Stimulated activated CD8-positive, alpha-beta memory T cell treated with anti-CD3 and anti-CD28 coated beads, Interleukin-2, amount 100 ng/mL, for 1 hour (primary cell): ENCODE results near the gene GTF3C5.
"Not testable (repeated sequence)": the region's sequence is repeated elsewhere in the genome, so short reads cannot be mapped to it uniquely, and the experiment has no call there.

Experiments used
- DNase-seq, 2 donors: peaks; one replicate each; pipeline ENCODE4 v3.0.0-alpha.2; 2020; ENCODE audit warnings: low read depth in 2 of 2

GTF3C5 gene

DNA sequence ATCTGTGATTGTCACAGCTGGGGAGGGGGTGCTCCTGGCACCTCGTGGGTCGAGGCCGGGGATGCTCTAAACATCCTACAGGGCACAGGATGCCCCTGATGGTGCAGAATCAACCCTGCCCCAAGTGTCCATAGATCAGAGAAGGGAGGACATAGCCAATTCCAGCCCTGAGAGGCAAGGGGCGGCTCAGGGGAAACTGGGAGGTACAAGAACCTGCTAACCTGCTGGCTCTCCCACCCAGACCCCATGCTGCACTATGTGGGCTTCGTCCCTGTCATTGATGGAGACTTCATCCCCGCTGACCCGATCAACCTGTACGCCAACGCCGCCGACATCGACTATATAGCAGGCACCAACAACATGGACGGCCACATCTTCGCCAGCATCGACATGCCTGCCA is 37.6 kb downstream of the GTF3C5 start:
- not testable (repeated sequence) for DNase-seq

DNA sequence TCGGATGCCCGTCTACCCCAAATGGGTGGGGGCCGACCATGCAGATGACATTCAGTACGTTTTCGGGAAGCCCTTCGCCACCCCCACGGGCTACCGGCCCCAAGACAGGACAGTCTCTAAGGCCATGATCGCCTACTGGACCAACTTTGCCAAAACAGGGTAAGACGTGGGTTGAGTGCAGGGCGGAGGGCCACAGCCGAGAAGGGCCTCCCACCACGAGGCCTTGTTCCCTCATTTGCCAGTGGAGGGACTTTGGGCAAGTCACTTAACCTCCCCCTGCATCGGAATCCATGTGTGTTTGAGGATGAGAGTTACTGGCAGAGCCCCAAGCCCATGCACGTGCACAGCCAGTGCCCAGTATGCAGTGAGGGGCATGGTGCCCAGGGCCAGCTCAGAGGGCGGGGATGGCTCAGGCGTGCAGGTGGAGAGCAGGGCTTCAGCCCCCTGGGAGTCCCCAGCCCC is 39.7 kb downstream of the GTF3C5 start:
- DNase-seq: not testable (repeated sequence)

DNA sequence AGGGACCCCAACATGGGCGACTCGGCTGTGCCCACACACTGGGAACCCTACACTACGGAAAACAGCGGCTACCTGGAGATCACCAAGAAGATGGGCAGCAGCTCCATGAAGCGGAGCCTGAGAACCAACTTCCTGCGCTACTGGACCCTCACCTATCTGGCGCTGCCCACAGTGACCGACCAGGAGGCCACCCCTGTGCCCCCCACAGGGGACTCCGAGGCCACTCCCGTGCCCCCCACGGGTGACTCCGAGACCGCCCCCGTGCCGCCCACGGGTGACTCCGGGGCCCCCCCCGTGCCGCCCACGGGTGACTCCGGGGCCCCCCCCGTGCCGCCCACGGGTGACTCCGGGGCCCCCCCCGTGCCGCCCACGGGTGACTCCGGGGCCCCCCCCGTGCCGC is 40.2 kb downstream of the GTF3C5 start:
- not testable (repeated sequence) for DNase-seq

DNA sequence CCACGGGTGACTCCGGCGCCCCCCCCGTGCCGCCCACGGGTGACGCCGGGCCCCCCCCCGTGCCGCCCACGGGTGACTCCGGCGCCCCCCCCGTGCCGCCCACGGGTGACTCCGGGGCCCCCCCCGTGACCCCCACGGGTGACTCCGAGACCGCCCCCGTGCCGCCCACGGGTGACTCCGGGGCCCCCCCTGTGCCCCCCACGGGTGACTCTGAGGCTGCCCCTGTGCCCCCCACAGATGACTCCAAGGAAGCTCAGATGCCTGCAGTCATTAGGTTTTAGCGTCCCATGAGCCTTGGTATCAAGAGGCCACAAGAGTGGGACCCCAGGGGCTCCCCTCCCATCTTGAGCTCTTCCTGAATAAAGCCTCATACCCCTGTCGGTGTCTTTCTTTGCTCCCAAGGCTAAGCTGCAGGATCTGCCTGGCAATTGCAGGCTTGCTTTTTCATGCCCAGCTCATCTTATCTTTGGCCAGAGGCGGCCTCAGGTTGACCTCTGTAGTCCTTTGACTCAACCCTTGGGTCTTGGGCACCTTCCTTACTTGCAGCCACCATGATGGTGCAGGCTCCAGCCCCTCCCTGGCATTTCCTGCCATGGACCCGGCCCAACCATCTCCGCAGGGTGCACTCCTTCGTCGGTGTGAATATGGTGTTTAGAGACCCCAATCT is 40.8 kb downstream of the GTF3C5 start:
- no peak for DNase-seq

DNA sequence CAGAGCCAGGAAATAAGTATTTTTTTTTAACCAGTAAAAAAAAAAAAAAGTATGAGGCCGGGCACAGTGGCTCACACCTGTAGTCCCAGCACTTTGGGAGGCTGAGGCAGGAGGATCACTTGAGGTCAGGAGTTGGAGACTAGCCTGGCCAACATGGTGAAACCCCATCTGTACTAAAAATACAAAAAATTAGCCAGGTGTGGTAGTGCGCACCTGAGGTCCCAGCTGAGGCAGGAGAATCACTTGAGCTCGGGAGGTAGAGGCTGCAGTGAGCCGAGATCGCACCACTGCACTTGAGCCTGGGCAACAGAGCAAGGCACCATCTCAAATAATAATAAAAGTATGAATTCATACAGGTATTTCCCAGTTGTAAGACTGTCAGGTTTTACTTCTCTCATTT is 41.4 kb downstream of the GTF3C5 start:
- not testable (repeated sequence) for DNase-seq

DNA sequence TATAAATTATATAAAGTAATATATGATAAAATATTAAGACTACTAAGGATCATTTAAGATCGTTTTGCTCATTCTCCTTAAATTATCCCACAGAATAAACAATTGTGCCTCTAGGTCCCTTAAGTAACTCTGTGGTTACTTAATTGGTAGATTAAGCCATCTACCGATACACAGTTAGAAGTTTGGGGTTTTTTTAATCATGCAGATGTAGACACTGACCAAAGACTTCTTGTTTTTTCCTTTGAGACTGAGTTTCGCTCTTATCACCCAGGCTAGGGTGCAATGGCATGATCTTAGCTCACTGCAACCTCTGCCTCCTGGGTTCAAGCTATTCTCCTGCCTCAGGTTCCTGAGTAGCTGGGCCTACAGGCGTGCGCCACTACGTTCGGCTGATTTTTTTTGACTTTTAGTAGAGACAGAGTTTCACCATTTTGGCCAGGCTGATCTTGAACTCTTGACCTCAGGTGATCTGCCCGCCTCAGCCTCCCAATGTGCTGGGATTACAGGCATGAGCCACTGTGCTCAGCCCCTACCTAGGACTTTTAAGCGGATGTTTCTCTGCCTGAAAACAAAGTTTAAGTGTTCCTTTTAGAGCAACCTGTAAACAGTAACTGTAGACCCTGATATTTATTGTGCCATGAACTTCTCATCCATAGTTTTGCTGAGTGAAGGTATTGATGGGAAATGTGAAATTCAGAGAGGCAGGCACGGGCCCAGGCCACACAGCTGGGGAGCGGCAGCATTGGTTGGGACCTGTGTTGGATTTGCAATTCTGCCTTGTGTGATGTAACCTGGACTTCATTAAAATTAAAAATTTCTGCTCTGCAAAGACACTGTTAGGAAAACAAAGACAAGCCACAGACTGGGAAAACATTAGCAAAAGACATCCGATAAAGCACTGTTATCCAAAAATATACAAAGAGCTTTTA is 42.6 kb downstream of the GTF3C5 start:
- no peak for DNase-seq

DNA sequence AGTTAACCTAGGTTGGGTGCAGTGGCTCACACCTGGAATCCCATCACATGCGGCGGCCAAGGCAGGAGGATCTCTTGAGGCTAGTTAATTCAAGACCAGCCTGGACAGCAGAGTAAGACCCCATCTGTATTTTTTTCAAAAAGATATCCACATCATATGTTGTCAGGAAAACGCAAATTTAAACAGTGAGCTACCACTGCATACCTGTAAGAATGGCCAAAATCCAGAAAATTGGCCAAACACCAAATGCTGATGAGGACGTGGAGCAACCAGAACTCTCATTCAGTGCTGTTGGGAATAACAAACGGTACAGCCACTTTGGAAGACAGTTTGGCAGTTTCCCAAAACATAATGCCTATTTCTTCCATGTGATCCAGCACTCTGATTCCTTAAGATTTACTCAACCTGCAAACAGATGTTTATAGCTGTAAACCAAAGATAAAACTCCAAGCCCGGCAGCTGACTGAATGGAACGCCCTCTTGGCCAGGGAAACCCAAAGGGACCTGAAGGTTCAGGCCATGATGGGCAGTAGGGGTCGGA is 43.4 kb downstream of the GTF3C5 start:
- DNase-seq: no peak

DNA sequence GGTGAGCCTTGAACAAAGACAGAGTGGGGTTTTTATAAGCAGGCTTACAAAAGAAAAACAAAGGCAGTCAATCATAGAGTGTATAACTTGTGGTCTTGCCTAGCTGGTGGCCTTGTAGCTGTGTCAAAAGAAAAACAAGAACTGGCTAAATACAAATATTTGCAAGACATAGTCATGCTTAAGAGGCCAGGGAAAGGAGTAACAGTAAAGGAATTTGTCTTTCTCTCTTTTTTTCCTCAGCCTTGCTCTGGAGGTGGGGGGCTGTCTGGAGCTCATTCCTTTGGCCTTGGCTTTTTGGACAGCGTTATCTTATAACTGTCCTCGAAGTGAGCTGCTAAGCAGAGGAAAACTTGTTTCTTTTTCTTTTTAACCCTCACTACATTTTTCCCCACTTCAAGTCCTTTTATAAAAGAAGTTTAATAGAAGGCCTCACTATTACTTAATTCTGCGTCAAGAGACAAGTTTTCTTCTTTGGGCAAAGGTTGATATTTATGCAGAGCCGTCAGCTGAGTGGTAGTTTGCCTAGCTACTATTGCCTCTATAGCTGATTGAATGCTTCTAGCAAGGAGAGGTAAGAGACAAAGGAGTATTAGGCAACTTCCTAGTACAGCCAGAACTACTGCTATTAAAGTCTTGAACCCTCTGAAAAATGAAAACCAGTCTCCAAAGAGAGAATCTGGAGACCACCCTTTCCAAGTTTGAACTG is 45.3 kb downstream of the GTF3C5 start:
- no peak for DNase-seq

DNA sequence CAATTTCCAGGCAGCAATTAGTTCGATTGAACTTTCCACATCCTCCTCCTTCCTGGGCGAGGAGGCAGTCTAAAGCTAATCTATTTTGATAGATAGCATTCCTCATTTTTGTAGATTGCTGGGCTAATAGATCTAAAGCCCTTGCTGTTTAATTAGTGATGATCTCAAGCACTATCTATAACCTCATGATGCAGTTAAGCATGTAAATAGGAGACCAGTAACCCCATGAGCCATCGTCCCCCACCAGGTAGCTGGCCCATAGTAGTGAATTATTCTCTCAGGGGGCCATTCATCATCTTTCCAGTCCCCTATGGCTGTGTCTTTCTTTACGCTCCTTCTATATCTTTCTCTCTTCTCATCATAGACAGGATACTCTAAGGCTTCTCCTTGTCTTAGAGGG is 45.9 kb downstream of the GTF3C5 start:
- DNase-seq: no peak

DNA sequence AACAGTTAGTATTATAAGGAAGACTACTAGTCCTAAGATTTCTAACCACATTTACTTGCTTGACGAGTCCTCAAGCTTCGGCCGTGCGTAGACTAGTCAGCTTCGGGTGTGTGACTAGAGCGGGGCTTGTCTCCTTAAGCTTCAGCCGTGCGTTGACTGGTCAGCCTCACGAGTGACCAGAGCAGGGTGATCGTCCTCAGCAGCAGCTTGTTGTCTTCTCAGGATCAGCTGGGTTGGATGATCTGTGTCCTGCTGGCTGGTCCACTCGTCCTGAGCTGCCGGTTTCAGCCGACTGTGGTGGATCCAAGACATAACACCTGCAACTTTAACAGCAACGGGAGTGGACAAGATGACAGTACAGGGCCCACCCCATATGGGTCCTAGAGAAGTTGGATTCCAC is 47.7 kb downstream of the GTF3C5 start:
- DNase-seq: no peak

DNA sequence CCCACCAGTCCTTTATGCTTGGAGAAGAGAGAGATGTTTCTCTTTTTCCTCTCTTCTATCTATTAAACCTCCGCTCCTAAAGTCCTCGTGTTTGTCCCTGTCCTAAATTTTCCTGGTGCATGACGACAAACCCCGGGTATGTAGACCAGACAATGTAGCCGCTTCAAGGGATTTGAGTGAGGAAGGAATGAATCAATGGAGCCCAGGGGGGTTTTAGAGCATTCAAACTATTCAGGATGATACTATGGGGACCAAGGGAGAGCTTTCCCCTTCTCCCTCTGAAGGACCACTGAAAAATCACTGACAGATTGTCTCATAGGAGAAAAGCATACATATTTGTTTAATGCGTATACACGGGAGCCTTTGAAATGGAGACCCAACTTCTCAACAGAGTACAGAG is 49.4 kb downstream of the GTF3C5 start:
- DNase-seq: no peak

DNA sequence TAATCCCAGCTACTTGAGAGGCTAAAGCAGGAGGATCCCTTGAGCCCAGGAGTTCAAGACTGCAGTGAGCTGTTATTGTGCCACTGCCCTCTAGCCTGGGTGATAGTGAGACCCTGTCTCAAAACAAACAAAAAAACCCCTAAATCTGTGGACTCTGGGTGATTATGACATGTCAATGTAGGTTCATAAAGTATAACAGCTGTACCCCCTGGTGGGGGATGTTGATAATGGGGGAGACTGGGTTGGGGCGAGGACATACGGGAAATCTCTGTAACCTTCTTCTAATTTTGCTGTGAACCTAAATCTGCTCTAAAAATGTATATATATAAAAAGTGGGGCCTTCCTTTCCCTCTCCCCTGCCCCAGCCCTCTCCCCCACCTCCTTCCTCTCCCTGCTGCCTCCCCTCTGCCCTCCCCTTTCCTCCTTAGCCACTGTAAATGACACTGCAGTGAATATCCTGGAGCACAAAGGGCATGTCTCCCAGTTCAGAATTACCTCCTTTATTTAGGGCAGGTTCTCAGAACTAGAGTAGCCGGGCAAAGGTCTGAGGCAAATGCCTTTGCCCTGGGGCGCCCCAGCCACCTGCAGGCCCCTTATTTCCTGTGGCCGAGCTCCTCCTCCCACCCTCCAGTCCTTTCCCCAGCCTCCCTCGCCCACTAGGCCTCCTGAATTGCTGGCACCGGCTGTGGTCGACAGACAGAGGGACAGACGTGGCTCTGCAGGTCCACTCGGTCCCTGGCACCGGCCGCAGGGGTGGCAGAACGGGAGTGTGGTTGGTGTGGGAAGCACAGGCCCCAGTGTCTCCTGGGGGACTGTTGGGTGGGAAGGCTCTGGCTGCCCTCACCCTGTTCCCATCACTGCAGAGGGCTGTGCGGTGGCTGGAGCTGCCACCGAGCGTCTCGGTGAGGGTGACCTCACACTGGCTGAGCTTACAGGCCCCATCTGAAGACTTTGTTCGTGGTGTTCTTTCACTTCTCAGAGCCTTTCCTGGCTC is 50.3 kb downstream of the GTF3C5 start:
- DNase-seq: not testable (repeated sequence)

DNA sequence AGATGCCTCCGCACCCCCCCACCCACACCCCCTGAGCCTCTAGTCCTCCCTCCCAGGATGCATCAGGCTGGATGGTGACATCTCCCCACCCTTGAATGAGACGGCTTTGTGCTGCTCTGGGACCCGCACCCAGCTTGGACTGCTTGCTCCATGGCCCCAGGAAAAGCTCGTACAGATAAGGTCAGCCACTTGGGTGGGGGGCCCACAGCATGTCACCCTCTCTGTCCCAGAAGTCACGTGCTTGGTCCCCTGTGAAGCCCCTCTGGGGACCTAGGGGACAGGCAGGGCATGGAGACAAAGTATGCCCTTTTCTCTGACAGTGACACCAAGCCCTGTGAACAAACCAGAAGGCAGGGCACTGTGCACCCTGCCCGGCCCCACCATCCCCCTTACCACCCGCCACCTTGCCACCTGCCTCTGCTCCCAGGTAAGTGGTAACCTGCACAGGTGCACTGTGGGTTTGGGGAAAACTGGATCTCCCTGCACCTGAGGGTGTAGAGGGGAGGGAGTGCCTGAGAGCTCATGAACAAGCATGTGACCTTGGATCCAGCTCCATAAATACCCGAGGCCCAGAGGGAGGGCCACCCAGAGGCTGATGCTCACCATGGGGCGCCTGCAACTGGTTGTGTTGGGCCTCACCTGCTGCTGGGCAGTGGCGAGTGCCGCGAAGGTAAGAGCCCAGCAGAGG is 51.3 kb downstream of the GTF3C5 start:
- not testable (repeated sequence) for DNase-seq

DNA sequence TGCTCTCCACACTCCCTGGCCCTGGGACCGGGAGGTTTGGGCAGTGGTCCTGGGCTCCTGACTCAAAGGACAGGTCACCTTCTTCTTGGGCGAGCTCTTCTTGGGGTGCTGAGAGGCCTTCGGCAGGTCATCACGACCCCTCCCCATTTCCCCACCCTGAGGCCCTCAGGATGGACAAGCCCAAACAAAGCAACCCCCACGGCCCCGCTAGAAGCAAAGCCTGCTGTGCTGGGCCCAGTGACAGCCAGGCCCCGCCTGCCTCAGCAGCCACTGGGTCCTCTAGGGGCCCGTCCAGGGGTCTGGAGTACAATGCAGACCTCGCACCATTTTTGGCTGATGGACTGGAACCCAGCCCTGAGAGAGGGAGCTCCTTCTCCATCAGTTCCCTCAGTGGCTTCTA is 52.9 kb downstream of the GTF3C5 start:
- not testable (repeated sequence) for DNase-seq

DNA sequence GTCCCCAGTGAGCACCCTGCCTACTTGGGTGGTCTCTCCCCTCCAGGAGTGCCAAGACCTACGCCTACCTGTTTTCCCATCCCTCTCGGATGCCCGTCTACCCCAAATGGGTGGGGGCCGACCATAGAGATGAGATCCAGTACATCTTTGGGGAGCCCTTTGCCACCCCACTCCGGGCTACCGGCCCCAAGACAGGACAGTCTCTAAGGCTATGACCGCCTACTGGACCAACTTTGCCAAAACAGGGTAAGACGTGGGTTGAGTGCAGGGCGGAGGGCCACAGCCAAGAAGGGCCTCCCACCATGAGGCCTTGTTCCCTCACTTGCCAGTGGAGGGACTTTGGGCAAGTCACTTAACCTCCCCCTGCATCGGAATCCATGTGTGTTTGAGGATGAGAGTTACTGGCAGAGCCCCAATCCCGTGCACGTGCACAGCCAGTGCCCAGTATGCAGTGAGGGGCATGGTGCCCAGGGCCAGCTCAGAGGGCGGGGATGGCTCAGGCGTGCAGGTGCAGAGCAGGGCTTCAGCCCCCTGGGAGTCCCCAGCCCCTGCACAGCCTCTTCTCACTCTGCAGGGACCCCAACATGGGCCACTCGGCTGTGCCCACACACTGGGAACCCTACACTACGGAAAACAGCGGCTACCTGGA is 55.5 kb downstream of the GTF3C5 start:
- DNase-seq: not testable (repeated sequence)

DNA sequence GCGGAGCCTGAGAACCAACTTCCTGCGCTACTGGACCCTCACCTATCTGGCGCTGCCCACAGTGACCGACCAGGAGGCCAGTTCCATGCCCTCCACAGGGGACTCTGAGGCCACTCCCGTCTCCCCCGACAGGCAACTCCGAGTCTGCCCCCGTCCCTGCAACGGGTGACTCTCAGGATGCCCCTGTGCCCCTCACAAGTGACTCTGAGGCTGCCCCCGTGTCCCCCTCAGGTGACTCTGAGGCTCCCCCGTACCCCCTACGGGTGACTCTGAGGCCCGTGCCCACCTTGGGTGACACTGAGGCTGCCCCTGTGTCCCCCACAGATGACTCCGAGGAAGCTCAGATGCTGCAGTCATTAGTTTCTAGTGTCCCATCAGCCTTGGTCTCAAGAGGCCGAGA is 56.1 kb downstream of the GTF3C5 start:
- DNase-seq: no peak

DNA sequence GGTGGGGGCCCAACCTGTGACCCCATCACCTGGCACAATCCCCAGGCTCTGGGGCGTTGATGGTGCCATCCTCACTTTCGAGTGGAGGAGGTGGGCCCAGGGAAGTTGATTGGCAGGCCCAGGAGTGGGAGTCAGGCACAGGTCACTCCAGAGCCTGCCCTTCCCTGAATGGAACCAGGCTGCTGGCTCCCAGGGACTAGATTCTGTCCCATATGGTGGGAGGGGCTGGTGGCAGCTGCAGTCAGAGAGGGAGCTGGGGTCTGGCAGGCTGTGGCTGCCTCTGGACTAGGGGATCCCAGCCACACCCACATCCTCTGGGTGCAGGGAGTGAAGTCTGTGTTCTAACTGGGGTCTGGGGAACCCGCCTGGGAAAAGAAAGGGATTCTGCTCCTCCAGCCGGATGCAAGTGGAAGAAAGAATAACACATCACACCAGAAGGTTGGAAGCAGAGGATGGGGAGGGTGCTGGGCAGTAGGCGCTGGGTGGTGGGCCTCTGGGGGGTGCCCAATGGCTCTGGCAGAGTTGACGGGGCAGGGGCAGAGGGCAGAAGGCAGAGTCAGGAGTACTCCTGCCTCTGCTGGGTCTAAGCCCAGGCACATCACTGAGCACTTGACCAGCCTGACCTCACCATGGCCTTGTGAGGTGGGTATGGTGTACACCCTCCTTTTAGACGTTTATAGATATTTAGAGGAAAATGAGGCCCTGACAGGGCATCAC is 56.8 kb downstream of the GTF3C5 start:
- no peak for DNase-seq

DNA sequence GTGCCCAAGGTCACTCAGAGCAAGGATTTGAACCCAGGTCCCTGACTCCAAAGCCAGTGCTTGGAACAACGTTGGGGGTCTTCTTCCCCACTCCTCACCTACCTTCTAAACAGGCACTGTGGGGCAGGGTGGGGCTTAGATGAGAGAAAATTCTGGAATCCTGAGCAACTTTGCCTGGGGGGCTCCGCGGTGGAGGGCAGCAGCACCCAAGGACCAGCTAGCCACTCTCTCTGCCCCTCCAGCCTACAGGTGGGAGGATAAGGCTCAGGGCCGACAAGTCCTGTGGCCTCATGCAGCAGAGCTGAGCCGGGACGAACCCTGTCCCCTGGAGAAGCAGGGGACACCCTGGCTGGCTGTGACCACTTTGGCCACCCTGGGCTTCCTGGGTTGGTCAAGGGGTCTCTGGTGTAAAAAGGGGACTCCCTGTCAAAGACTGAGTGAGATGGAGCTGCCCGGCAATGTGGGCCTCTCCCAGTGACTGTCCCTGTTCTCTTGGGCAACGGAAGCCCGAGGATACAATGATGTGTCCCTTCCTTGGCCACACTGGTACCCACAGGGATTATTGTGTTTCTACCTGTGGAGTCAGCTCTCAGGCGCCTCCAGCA is 57.5 kb downstream of the GTF3C5 start:
- no peak for DNase-seq

DNA sequence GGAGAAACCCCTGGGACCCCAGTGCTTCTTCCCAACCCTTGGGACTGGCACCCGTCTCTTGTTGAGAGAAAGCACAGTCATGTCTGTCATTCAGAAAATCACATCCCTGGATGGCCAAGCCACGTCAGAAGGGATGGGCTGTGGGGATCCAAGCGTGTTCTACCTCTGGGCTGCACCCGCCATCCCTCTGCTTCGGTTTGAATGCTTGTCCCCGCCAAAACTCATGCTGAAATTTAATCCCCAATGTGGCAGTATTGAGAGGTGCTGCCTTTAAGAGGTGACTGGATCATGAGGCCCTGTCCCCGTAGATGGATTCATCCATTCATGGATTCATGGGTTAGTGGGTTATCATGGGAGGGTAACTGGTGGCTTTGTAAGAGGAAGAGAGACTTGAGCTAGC is 58.0 kb downstream of the GTF3C5 start:
- no peak for DNase-seq
